Measurements from ENCODE around the gene GAS2L1. TPM values are rescaled to one million over a fixed set of nuclear protein-coding genes. Genes with fewer than 3 reads are reported as not detected.

The GAS2L1 gene
- total RNA-seq, 3 donors from 2014 or later, result 19.7 to 34.7 (median 24.7) TPM

DNA sequence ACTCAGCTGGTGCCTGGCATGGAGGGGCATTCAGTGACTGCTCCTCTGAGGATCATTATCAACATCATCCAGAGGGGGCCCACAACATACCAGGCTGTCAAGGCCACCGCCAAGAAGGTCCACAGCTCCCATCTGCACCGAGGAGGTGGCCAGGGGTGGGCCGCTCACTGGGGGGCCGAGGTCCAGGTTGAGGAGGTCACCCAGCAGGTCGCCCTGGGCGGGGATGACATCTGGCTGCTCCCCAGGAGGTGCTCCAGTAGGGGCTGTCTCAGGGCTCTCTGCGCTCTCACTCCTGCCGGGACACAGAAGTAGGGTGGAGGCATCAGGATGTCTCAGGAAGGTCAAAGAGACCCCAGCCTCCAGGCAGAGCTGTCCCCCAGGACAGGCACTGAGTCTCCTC, 34.1 kb downstream of the GAS2L1 start:
- DNase-seq, result no peak
- Histone ChIP-seq H3K36me3 (ENCODE audit: low read depth) (peaks cover 4% of the 10 kb centered on the region), H3K4me3 (no peak overlapping the region), H3K4me1 (ENCODE audit: low read depth) (no peaks in the 10 kb centered on the region), H3K9me3 (no peaks in the 10 kb centered on the region)
- TF ChIP-seq, protein P1, sequence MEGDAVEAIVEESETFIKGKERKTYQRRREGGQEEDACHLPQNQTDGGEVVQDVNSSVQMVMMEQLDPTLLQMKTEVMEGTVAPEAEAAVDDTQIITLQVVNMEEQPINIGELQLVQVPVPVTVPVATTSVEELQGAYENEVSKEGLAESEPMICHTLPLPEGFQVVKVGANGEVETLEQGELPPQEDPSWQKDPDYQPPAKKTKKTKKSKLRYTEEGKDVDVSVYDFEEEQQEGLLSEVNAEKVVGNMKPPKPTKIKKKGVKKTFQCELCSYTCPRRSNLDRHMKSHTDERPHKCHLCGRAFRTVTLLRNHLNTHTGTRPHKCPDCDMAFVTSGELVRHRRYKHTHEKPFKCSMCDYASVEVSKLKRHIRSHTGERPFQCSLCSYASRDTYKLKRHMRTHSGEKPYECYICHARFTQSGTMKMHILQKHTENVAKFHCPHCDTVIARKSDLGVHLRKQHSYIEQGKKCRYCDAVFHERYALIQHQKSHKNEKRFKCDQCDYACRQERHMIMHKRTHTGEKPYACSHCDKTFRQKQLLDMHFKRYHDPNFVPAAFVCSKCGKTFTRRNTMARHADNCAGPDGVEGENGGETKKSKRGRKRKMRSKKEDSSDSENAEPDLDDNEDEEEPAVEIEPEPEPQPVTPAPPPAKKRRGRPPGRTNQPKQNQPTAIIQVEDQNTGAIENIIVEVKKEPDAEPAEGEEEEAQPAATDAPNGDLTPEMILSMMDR (IDR thresholded peaks at IDR 0.05), result no peak
- intact Hi-C loops (cut with DNase I, micrococcal nuclease), result no loop called here
- no peak for ATAC-seq

DNA sequence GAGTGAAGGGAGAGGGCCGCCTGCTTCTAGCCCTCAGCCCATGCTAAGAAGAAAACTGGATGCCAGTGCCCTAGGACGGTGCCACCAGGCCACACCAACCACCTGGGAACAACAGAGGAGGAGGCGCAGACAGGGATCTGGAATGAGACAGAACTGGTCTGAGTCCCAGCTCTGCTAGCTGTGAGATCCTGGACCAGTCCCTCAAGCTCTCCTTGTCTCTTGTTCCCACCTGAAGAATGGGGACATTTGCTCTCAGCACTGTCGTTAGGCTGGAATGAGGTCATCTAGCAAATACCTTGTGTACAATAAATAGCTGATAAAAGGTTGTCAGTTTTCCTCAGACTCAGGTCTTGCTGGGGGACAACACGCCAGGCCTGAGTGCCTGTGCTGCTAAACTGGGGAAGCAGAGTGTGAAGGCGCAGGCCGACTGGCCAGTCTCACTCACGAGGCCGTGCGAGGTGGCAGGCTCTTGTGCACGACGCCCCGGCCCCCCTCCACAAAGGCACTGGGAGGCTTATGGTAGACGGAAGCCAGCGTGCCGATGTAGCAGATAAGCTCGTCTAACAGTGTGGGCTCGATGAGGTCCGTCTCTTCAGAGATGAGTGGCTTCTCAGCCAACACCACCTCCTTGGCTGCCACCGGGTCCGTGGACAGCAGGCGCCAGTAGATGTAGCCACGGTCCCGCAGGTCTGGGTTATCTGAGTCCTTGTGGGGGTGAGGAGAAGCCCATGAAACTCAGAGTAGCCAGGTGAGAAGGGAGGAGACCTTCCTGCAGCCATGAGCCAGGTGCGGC, 34.8 kb downstream of the GAS2L1 start:
- no peak for ATAC-seq
- H3K4me3 ChIP-seq, result no peak overlapping the region
- intact Hi-C loops (cut with DNase I, micrococcal nuclease), result no loop called here
- H3K36me3 ChIP-seq (ENCODE audit: low read depth), result peaks cover 4% of the 10 kb centered on the region
- DNase-seq, result no peak
- H3K9me3 ChIP-seq, result no peaks in the 10 kb centered on the region
- TF ChIP-seq, protein P1 (IDR thresholded peaks at IDR 0.05), result no peak
- no peaks in the 10 kb centered on the region for H3K4me1 ChIP-seq (ENCODE audit: low read depth)

DNA sequence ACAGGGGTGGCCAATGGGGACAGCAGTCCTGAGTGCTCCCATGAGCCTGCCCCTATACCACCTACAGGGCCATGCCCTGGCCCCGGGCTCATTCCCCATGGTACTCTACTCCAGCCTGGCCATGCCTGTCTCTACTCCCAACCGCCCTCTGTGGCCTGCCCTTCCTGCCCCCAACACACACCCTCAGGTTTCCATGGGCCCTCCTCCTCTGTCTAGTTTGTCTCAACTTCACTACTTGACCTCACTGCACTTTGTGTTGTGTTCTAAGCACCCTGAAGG, 35.3 kb downstream of the GAS2L1 start:
- no peaks in the 10 kb centered on the region for H3K9me3 ChIP-seq

DNA sequence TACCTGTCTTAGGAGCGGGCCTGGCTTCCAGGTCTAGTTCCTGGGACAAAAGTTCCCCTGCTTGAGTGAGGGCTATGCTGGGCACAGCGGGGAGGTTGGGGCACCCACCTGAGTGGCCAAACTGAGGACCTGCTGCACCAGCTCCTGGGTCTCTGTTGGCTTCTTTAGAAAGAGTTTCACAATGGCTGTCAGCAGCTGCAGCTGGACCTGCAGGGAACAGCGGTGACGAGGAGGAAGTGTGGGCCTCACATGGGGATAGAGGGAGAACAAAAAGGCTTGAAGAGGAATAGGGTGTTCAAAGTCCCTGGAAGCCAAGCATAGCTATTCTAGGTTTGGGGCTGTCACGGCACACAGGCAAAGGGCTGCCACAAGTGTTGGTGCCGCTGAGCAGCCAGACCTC, 35.7 kb downstream of the GAS2L1 start:
- ATAC-seq, result no peak
- intact Hi-C loops (cut with DNase I, micrococcal nuclease), result no loop called here
- Histone ChIP-seq H3K9me3 (no peaks in the 10 kb centered on the region), H3K4me1 (ENCODE audit: low read depth) (no peaks in the 10 kb centered on the region), H3K4me3 (no peak overlapping the region), H3K36me3 (ENCODE audit: low read depth) (peaks cover 4% of the 10 kb centered on the region)
- TF ChIP-seq, protein P1 (IDR thresholded peaks at IDR 0.05), result no peak
- no peak for DNase-seq

More for the DNA sequence above, 35.3 kb downstream of the GAS2L1 start:
- TF ChIP-seq, protein P1 (IDR thresholded peaks at IDR 0.05), result no peak
- ATAC-seq (no peak), DNase-seq (no peak)
- Histone ChIP-seq H3K4me3 (no peak overlapping the region), H3K36me3 (ENCODE audit: low read depth) (peaks cover 4% of the 10 kb centered on the region), H3K4me1 (ENCODE audit: low read depth) (no peaks in the 10 kb centered on the region)
- intact Hi-C loops (cut with DNase I, micrococcal nuclease), result no loop called here

DNA sequence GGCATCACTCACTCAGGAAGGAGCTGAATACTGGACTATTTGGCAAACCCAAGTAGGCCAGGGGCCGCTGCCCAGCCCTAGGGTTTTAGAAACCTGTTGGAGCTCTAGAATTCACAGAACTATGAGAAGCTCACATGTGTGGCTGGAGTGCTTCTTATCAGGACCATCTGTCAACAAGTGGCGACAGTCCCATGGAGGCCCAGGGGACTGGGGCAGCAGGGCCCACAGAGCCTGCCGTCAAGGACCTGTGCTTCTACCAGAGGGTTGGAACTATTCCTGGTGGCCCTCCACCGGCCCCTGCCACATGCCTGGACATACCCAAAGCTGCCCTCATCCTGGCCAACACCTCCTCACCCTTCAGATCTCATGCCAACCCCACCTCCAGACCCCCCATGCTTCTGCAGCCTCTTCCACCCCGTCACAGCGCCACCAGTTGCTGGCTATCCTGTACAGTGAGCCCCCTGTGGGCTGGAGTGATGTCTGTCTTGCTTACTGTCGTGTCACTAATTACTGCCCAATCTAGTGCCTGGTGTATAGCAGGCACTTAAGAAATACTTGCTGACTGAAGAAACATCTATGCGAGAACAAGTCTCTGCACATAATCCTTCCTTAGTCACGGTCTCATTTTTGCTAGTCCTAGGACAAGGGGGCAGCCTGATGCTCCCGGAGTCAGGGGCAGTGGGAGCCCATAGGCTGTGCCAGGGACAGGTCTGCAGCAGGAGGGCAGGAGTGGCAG, 36.3 kb downstream of the GAS2L1 start:
- ATAC-seq, result no peak
- Histone ChIP-seq H3K4me3 (no peak overlapping the region), H3K36me3 (ENCODE audit: low read depth) (peaks cover 4% of the 10 kb centered on the region), H3K9me3 (no peaks in the 10 kb centered on the region), H3K4me1 (ENCODE audit: low read depth) (no peaks in the 10 kb centered on the region)
- DNase-seq, result no peak
- TF ChIP-seq, protein P1 (IDR thresholded peaks at IDR 0.05), result no peak
- intact Hi-C loops (cut with DNase I, micrococcal nuclease), result no loop called here

Measured in mucosa of descending colon (tissue), 3 donors.